AG20443 (cell line): ENCODE measurements around the gene TBCEL.
"Not testable (repeated sequence)": the region's sequence is repeated elsewhere in the genome, so short reads cannot be mapped to it uniquely, and the experiment has no call there.

Experiments used
- DNase-seq: peaks from one replicate; pipeline ENCODE4 v3.0.0; 2012; ENCODE audit warnings: low spot score, mixed read lengths

Gene TBCEL

DNA sequence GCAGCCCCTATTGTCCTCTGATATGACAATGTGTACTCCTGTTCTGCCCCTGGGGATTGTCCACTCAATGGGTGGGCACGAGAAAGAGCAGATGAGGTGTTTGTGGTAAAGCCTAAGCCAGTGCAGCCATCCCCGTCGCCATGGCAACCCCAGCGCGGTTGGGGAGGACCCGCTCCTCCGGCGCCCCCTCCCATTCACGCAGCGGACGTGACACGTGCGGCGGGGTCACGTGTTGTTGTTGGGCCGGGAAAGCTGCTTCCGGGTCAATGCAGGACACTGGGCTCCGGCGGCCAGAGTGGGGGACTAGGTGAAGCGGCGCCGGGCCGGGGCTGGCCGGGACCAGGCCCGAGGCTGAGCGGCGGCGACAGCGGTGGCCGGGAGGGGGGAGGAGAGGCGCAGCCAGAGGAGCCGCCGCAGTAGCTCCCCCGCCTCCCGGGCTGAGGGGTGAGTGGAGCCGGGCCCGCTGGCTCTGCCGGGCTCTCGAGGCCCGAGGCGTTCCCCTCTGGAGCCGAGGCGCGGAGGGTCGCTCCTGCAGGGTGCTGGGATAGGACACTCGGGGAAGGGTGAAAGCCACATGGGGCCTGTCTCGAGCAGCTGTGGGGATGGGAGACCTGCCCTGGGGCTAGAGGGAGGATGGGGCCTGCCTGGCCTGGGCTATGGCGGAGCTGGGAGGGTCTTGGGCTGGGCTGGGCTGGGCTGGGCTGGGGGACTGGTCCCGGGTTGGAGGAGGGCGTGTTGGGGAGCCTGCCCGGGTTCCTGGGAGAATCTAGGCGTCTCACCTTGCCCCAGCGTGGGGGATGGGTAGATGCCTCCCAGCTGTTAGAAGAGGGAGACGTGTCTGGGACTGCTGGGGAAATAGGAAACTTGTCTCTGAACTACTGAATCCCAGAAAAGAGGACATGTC lies at the start of gene TBCEL:
Gene TBCEL, plus strand, starts transcription at position 255 of the 904 bp plus-strand sequence. CDS start 21,589 bp downstream, outside the sequence.
- peak; percentile 96 for DNase-seq

DNA sequence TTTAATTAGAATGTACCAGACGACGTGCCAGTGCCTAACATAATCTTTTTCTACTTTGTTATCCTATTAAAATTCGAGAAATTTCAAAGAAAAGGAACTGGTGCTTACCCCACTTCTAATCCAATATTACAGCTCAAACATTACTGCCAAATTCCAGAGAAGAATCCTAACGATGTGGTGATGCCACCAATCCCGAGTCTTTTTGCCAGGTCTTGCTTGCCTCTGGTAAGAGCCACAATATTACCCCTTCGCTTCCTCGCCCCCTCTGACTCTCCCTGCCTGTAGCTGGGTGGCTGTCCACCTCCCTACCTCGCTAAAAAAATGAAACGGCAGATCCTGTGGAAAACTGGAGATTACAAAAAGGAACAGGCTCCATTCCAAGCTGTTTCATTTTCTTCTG lies 49.4 kb upstream of the TBCEL start:
- no peak for DNase-seq

DNA sequence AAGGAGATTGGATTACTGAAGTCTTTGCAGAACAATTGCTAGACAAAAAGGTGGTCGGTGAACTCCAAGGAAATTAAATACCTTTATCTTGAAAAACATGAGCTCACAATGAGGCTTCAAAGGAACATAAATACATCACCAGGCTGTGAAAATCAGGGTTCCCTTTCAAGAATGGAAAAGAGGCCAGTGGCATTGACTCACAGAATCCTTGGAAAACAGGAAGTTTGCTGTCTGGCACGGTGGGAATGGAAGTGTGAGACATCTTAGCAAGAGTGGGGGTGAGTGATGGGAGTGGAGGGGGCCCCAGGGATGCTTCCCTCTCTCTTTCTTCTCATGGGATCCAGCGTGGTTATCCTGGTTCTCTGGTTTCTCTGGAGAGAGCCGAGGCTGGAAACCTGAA lies 48.9 kb upstream of the TBCEL start:
- DNase-seq = no peak

DNA sequence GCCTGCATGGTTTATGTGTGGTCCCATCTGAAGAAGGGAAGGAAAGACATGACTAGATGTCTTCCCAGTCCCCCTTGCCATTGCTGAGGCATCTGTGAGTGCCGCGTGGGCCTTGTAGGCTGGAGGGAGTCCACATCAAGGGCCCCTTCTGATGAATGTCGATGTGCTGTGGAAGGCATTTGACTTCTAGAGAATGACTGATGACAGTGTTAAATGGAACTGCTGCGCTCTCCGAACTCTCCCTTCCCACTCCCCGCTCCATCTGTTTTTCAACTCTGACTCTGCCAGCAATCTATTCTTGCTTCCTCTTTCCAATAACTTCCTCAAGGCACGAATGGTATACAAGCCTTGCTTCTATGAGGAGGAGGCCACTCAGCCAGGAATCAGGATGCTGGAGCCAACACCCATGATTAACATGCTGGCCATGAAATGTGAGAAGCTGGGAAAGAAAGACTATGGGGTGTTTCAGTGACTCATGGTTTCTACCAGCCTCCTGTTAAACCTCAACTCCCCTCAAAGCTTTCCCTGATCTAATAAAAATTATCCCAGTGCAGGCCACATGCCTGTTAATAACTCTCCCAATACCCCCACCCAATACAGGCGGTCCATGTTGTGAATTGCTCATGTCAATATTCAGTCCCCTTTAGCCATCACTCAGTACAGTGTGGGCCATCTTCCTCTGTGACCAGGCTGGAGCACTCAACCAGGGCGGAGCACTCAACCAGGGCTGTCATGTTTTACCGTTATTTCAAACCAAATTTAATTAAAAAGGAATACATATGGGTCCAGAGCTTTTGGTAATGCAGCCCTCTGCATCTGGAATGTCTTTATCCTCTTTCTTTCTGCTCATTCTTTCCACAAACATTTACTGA lies 46.4 kb upstream of the TBCEL start:
- no peak for DNase-seq

- DNase-seq = no peak
These were observed 45.2 kb upstream of the TBCEL start for GRCh38 chr11:120978701-120979100.

DNA sequence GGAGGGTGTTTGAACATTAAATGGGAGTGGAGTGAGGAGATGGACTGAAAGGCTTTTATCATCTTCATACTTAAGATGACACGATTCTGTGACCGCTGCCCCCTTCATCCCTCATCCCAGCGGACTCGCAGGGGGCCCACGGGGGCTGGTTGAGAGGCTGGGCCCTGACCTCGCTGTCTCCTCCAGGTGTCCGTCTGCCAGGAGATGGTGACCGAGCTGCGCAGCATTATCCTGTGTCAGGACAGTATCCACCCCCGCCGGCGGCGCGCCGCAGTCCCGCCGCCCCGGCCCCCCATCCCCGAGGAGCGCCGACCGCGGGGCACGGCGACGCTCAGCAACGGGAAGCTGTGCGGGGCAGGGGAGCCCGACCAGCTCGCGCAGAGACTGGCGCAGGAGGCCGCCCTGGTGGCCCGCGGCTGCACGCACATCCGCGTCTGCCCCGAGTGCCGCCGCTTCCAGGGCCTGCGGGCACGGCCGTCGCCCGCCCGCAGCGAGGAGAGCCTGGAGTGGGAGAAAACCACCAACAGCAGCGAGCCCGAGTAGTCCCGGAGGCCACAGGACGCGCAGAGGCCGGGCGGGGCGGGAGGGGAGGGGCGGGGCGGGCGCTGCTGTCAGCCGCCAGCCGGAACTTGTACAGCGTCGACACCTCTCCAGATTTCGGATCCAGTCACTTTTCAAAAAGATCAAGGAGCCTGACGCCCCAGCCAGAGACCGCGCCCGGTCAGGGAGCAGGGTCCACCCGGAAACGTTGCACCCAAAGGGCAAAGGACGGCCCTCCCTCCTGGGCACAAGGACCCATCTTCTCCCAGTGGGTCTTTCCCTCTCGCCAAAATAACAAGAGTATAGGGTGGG lies 38.0 kb upstream of the TBCEL start:
- peak; percentile 85 for DNase-seq

- no peak for DNase-seq
These were observed 35.3 kb upstream of the TBCEL start for GRCh38 chr11:120988603-120989002.

DNA sequence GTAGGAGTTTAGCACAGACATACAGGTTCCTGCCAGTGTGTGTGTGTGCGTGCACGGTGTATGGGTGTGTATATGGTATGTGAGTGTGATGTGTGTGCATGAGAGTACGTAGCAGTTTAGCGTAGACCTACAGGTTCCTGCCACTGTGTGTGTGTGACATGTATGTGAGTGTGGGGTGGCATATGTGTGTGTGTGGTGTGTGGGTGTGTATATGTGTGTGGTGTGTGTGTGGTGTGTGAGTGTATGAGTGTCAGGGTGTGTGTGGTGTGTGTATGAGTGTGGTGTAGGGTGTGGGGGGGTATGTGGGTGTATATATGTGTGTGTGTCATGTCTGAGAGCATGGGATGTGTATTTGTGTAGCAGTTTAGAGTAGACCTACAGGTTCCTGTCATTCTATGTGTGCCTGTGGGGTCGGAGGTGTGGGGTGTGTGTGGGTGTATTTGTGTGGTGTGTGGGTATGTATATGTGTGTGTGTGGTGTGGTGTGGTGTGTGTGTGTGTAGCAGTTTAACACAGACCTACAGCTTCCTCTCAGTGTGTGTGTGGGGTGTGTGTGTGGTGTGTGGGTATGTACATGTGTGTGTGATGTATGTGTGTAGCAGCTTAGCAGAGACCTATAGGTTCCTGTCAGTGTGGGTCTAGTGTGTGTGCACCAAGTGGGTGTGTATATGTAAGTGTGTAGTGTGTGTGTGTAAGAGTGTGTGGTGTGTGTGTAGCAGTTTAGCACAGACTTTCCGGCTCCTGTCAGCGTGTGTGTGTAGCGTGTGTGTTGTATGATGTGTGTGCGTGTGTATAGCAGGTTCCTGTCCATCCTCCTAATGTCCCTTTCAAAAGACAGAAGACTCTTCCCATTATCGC lies 31.8 kb upstream of the TBCEL start:
- no peak for DNase-seq

DNA sequence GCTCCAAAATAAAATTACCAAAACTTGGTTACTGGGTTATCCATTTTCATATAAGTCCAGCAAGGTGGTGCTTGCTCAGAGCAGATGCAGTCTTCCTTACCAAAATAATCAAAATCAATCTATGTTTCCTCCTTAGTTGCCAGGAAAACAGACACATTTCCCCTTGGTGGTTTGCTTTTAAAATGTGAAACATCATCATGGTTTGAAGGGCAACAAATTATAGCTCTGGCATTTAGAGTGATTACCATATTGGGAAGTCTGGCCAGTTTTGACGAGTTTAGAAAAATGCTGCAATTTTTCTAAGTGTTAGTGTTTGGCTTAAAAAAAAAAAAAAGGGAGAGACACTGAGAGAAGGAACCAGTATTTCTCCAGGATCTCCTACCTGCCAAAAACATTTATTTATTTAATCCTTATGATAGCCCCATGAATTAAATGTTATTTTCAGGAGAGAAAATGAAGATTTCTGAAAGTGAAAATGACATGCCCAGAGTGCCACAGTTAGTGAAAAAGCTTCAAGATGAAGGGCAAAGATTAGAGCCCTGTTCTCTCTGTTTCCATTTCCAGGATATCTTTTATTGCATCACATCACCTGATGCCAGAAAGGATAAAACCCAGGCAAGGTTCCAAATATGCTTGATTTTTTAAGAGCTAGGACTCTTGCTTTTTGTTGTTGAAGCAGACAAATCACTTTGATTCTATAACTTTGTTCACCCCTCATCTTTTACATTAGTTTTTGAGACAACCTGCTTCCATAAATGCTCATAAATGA lies 29.6 kb upstream of the TBCEL start:
- no peak for DNase-seq

DNA sequence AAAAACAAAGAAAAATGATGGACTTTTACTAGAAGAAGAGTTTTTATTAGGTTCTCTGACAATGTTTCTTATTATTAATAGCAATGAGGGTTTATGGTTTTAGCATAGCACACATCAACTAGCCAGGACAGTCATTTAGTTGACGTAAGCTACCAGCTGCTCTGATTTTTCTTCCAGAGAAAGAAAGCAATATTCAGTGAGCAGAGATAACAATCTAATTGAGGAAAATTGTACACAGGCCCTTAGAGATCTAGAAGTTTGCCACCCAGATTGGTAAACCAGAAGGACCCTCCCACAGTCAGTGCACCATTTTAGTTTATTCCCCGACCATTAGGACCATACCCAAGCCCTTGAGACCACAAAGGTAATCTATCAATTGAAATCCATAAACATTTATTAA lies 28.7 kb upstream of the TBCEL start:
- no peak for DNase-seq

- no peak for DNase-seq
These were observed 26.9 kb upstream of the TBCEL start for GRCh38 chr11:120996973-120997372.

- DNase-seq = no peak
These were observed 25.3 kb upstream of the TBCEL start for GRCh38 chr11:120998581-120998980.

DNA sequence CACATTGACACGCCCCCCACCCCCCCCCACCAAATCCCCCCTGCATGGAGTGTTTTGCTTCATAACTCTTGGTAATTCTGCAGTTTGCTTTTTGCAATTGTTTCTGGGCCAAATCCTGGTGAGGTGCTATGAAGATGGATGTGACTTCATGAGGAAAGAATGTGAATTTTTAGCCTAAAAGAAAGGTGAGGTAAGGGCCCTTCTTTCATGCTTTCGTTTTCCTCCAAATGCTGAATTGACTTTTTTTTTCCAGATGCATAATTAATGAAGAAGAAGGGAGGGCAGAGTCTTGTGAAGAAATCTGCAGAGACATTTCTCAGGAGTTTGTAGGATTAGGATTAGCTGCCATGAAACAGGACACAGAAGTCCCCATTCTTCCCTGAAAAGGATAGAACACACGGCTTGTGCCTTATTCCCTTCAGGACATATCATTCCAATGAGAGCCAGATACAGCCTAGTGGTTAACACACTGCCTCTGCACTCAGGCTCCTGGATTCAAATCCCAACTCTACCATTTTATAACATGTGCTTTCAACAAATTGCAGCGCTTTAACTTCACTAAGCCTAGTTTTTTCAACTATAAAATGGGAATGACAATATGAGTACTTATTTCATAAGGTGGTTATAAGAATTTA lies 19.6 kb upstream of the TBCEL start:
- no peak for DNase-seq

GRCh38 chr11:121006922-121007321 lies 17.0 kb upstream of the TBCEL start:
- no peak for DNase-seq

GRCh38 chr11:121008551-121008950 lies 15.4 kb upstream of the TBCEL start:
- no peak for DNase-seq

- no peak for DNase-seq
These were observed 11.8 kb upstream of the TBCEL start for GRCh38 chr11:121012091-121012490.

- DNase-seq = no peak
These were observed 5.2 kb upstream of the TBCEL start for GRCh38 chr11:121018746-121019145.

DNA sequence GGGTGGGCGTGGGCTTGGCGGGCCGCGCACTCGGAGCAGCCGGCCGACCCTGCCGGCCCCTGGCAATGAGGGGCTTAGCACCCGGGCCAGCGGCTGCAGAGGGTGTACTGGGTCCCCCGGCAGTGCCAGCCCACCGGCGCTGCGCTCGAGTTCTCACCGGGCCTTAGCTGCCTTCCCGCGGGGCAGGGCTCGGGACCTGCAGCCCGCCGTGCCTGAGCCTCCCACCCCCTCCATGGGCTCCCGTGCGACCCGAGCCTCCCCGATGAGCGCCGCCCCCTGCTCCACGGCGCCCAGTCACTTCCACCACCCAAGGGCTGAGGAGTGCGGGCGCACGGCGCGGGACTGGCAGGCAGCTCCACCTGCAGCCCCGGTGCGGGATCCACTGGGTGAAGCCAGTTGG lies 2.2 kb upstream of the TBCEL start:
- DNase-seq = not testable (repeated sequence)

- peak; percentile 55 for DNase-seq
These were observed 1.1 kb downstream of the TBCEL start for GRCh38 chr11:121024989-121025388.

- no peak for DNase-seq
These were observed 5.3 kb downstream of the TBCEL start for GRCh38 chr11:121029153-121029552.
